Stimulated activated CD8-positive, alpha-beta memory T cell treated with anti-CD3 and anti-CD28 coated beads, Interleukin-15, amount 100 ng/mL, for 24 hours (primary cell): Measurements from ENCODE around the gene TTC21B.
"Not testable (repeated sequence)": the region's sequence is repeated elsewhere in the genome, so short reads cannot be mapped to it uniquely, and the experiment has no call there.

Experiments
- DNase-seq: peaks from one replicate; pipeline ENCODE4 v3.0.0-alpha.2; 2020; ENCODE audit warnings: low read depth

TTC21B gene

DNA sequence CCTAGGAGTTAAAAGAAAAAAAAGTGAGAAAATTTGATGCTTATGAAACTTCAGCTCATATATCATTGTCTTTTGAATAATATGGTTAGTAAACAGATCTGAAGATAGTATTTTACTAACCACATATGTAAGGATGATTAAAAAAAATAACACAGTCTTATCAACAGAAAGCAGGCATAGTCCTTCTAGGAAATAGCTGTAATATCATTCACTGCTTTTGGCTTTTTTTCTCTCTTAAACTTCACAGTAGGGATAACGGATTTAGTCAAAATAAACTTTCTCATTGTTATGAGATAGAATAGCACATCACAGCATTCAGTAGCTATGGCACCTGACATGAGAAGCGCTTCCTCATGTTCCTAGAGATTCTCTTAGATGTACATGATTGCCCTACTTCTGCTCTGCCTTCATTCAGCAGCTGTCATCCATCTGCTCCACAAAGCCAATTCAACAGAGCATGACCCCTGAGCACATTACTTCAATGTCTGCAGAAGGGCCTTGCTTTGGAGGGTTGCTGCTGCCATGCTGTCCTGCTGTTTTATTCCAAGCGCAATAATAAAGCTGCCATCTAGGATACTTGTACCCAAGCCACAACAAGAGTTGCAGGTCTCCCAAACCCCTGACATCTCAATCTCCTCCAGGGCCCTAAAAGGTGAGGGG is 67.0 kb downstream of the TTC21B start:
- no peak for DNase-seq

DNA sequence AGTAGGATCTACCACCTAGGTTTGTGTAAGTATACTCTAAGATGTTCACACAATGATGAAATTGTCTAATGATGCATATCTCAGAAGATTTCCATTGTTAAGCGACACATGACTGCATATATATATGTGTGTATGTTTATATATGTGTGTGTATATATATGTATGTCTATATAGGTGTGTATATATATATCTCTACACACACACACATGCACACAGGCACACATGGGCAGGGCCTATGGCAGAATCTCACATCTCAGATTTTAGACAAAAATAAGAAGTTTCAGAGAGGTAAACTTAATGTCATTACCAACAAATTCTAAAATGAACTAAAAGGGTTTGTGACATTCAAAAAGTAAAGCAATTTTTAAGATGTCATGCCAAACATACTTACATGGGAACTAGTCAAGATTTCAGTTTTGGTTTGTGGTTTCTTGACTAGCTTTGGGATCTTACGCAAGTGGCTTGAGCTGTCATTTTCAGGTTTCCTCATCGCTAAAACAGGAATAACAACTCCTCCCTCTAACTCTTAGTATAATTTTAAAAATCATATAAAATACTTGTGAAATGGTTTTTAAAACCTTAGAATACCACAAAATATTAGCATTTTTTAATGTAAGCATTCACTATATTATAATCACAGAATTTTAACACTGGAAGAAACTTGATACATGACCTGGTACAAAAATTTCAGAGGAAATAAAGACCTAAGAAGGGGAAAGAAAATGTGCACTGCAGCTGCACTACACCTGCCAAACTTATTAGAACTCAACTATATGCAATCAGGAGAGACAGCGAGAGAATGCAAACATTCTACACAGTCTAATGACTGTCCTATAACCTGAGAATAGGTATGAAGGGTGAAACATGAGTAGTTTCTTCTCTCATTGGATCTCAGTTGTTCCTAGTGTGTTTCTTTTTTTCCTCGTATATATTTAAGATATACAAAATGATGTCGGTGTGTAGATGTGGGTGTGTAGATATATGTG is 75.7 kb downstream of the TTC21B start:
- no peak for DNase-seq

GRCh38 chr2:165876712-165877111 is 76.9 kb downstream of the TTC21B start:
- DNase-seq: no peak

GRCh38 chr2:165876269-165876668 is 77.3 kb downstream of the TTC21B start:
- no peak for DNase-seq

- DNase-seq: no peak
Measured at GRCh38 chr2:165874445-165875039, 79.0 kb downstream of the TTC21B start.

GRCh38 chr2:165872101-165872791 is 81.3 kb downstream of the TTC21B start:
- no peak for DNase-seq

DNA sequence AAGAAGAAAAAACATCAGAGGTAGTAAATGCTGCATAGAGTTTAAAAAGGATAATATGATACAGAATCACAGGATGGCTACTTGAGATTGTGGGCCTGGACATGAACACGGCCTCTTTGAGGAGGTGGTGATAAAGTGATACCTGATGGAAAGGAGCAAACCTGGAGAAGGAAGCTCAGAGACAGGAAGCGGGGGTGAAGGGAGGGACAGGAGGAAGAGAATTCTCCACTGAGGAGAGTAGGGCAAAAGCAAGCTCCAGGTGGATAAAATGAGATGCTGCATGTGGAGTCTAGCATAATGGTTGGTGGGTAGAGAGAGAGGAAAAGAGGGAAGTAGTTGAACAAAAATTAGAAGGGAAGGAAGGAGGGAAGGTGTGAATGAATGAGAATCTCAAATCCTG is 82.6 kb downstream of the TTC21B start:
- no peak for DNase-seq

DNA sequence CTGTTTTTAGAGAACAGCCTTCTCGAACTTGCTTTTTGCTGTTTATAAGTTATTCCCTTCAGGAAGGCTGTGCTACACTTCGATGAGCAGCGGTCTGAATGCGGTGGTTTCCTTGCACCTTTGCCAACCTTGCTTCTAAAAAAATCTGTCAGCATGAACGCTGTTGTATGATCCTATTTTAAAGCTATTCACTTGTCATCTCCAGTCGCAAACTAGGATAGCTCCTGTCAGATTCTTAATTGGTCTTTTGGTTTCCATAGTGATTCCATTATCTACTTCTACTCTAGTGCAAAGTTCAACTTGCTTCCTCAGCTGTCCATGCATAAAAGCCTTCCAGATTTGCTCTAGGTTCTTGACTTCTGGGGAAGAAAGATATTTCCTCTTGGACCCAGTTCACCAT is 83.2 kb downstream of the TTC21B start:
- DNase-seq: no peak

GRCh38 chr2:165868211-165868610 is 85.4 kb downstream of the TTC21B start:
- DNase-seq: no peak

- DNase-seq: no peak
Measured at GRCh38 chr2:165864296-165864695, 89.3 kb downstream of the TTC21B start.

DNA sequence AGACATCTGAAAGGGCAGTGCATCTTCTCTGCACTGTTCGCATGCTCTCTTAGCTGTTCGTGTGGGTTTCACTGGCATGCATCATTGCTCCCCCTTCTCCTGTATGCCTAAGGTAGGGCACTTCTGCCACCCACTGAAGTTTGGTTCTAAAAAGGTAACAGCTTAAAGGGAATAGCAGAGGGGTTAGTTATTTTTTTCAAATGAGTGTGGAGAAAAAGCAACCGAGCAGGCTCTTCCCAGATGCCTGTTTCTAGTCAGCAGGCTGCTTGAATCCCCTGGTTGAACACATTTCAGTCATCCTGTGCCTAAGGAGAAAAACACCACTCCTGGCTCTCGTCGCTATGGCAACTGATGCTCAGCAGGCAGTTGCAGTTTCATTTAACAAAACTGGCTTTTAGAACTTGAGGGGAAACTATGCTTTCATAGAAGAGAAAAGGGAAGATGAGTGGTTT is 89.7 kb downstream of the TTC21B start:
- DNase-seq: no peak

DNA sequence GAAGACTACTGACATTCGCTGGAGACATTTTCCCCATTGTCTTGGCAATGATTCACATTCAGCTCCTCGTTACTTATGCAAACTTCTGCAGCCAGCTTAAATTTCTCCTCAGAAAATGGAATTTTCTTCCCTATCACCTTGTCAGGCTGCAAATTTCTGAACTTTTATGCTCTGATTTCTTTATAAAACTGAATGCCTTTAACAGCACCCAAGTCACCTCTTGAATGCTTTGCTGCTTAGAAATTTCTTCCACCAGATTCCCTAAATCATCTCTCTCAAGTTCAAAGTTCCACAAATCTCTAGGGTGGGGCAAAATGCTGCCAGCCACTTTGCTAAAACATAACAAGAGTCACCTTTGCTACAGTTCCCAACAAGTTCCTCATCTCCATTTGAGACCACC is 92.5 kb downstream of the TTC21B start:
- not testable (repeated sequence) for DNase-seq

GRCh38 chr2:165859723-165860122 is 93.9 kb downstream of the TTC21B start:
- not testable (repeated sequence) for DNase-seq

DNA sequence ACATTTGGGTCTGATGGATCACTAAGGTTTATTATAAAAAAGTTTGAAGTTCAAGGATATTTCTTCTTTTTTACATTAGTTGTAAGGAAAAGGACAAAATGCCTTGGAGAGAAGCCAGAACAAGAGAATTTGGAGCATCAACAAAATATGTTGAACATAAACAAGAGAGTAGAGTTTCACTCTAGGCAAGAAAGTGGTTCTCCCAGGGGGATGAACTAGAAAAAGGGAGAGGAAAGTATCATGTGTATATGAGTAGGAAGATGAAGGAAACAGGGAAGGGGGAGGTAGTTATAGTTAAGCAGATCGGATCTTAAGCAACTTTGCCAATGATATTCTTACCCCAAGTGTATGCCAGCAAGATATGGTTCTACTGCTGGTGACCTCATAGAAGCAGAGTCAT is 95.7 kb downstream of the TTC21B start:
- no peak for DNase-seq

DNA sequence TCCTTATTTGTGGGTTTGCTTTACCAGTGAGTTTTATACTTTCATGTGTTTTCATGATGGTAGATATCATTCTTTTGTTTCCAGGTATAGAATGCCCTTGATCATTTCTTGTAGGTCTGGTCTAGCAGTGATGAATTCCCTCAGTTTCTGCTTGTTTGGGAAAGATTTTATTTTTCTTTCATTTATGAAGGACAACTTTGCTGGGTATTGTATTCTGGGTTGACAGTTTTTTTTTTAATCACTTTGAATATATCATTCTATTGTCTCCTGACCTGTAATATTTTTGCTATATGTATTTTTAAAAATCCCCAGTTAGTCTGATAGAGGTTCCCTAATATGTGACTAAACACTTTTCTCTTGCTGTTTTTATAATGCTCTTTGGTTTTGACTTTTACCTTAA is 101.2 kb downstream of the TTC21B start:
- DNase-seq: no peak

DNA sequence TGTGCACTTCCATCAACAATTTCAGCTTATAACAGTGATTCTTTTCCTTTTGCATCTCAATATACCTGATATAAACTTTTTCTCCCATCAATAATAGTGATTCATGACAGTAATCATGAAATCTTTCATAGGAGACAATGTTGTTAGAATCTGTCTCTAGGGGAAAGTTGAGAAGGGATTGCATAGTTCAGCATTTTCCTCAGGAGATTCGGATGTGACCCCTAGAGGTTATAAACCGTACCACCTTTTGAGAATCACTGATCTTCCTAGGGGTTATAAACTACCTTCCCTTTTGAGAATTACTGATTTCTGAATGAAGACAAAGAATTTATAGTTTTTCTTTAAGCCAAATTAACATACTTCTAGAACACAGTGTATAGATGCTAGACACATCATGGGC is 106.6 kb downstream of the TTC21B start:
- no peak for DNase-seq

DNA sequence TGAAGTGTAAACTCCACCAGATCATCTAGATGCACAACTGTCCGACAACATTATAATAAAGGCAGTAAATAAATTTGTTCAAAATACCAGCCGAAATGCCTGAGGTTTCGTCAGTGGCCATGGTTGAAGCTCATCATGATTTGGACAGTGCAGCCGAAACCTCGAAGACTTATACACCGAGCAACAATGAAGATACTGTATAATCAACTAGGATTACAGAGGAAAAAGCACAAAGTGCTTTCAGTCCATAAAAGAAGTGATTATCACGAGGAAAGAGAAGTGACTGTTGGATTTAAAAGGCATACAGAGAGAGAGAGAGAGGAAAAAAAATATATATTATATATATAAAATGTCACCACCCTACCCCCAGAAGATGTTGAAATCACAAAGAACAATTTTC is 107.5 kb downstream of the TTC21B start:
- no peak for DNase-seq

GRCh38 chr2:165844216-165844615 is 109.4 kb downstream of the TTC21B start:
- DNase-seq: no peak

DNA sequence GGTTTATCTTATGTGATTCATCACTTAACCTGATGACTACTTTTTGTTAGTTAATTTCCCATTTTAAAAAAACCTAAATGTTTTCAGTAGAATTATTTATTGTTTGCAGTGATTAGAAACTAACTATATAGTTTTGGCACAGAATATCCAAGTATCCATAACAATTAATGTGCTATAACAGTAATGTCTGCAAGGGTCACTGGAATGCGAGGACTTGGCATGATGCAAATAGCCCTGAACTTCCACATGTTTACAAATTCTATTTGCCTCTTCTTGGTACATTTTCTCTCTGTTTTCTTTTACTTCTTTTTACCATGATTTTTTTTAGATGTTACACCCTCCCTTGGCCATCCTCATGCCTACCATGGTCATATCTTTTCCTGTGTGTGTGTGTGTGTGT is 110.2 kb downstream of the TTC21B start:
- DNase-seq: no peak

GRCh38 chr2:165840333-165840958 is 113.1 kb downstream of the TTC21B start:
- no peak for DNase-seq

DNA sequence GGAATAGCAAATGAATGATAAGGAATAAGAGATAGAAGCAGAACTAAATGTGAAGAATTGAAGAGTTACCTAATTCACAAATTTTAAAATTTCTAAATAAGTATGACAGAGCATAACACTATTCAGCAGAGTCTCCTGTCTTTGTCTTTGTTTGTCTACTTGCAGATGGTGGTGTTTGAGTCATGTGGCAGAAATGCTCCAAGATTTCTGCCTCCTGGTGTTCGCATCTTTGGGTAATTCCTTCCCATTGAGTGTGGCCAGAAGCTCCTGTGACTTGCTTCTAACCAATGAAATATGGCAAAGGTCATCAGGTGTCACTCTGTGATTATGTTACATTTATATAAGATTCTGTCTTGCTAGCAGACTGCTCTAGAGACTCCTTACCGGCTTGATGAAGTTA is 114.0 kb downstream of the TTC21B start:
- DNase-seq: no peak

- no peak for DNase-seq
Measured at GRCh38 chr2:165837122-165837521, 116.5 kb downstream of the TTC21B start.
